NOMO-1 treated with DMSO at 0.1 percent for 48 hours (cell line): Measurements from ENCODE around the gene TBC1D22A.
A peak's percentile ranks its signal among the peaks of the same experiment; 100 is the strongest.

Experiments
- DNase-seq: peaks from one replicate; lab custom pipeline; 2025; ENCODE audit not compliant: unreplicated experiment; lab: John Stamatoyannopoulos, UW

Gene TBC1D22A

GRCh38 chr22:46752988-46753310 lies 9.5 kb upstream of the TBC1D22A start:
- no peak for DNase-seq

- DNase-seq, result no peak
Measured at GRCh38 chr22:46753360-46753759, 9.1 kb upstream of the TBC1D22A start.

GRCh38 chr22:46753761-46754109 lies 8.7 kb upstream of the TBC1D22A start:
- no peak for DNase-seq

GRCh38 chr22:46754110-46754799 lies 8.2 kb upstream of the TBC1D22A start:
- peak; percentile 72 for DNase-seq

- DNase-seq, result no peak
Measured at GRCh38 chr22:46754826-46755225, 7.6 kb upstream of the TBC1D22A start.

- DNase-seq, result no peak
Measured at GRCh38 chr22:46755525-46755924, 6.9 kb upstream of the TBC1D22A start.

- DNase-seq, result no peak
Measured at GRCh38 chr22:46756097-46756496, 6.4 kb upstream of the TBC1D22A start.

- no peak for DNase-seq
Measured at GRCh38 chr22:46757104-46757503, 5.3 kb upstream of the TBC1D22A start.

GRCh38 chr22:46758121-46758520 lies 4.3 kb upstream of the TBC1D22A start:
- DNase-seq, result peak; percentile 28

- peak; percentile 71 for DNase-seq
Measured at GRCh38 chr22:46758867-46759290, 3.6 kb upstream of the TBC1D22A start.

- DNase-seq, result no peak
Measured at GRCh38 chr22:46761017-46761416, 1.4 kb upstream of the TBC1D22A start.

GRCh38 chr22:46761539-46762237 lies 762 bp upstream of the TBC1D22A start:
- DNase-seq, result no peak

GRCh38 chr22:46763051-46763705 lies 728 bp downstream of the TBC1D22A start:
- DNase-seq, result no peak

- DNase-seq, result no peak
Measured at GRCh38 chr22:46764140-46764680, 1.8 kb downstream of the TBC1D22A start.

GRCh38 chr22:46764779-46765485 lies 2.5 kb downstream of the TBC1D22A start:
- DNase-seq, result no peak

- DNase-seq, result no peak
Measured at GRCh38 chr22:46766611-46767010, 4.2 kb downstream of the TBC1D22A start.

GRCh38 chr22:46767249-46767985 lies 5.0 kb downstream of the TBC1D22A start:
- DNase-seq, result no peak

GRCh38 chr22:46769191-46769675 lies 6.8 kb downstream of the TBC1D22A start:
- DNase-seq, result no peak

- no peak for DNase-seq
Measured at GRCh38 chr22:46769706-46770105, 7.3 kb downstream of the TBC1D22A start.

- DNase-seq, result no peak
Measured at GRCh38 chr22:46770151-46770641, 7.7 kb downstream of the TBC1D22A start.
